Panc1 (cell line): ENCODE results near the gene CSPG5. TPM values are rescaled to one million over a fixed set of nuclear protein-coding genes. Genes with fewer than 3 reads are reported as not detected.

Source experiments
- ATAC-seq: fragments of 200-7000 bp; cut with Tn5 transposase; 2 replicates; pipeline ENCODE4 v1.9.1; 2020; ENCODE audit warnings: mild to moderate bottlenecking, moderate library complexity
- BruUV-seq: library from RNA; stranded (reverse); fragments of 400-500 nt; replicated peaks from 2 replicates; lab custom pipeline; 2021; lab: Mats Ljungman, UMichigan
- CTCF ChIA-PET: fragments of 300-600 bp; sonication (Branson Sonifier 250); formaldehyde crosslinking; loops from one replicate; lab custom pipeline; 2022; ENCODE audit warnings: antibody characterized with exemption; lab: Charles Lee
- POLR2A ChIA-PET: fragments of 300-600 bp; sonication (Branson Sonifier 250); formaldehyde crosslinking; loops from one replicate; lab custom pipeline; 2022; ENCODE audit warnings: antibody characterized with exemption; lab: Charles Lee
- DNase-seq: peaks from one replicate; pipeline ENCODE4 v3.0.0-alpha.2; 2010; ENCODE audit warnings: low read depth, low spot score
- H3K27ac ChIP-seq: 2 replicates; pipeline ENCODE4 v1.5.1; 2011; ENCODE audit warnings: mild to moderate bottlenecking, low read length, inconsistent platforms
- H3K27me3 ChIP-seq: fragments of 200-500 bp; sonication (Bioruptor generic); 2 replicates; pipeline ENCODE4 v1.6.0; 2014; ENCODE audit warnings: low read length, inconsistent platforms; ENCODE audit not compliant: control insufficient read depth, insufficient read depth
- H3K36me3 ChIP-seq: fragments of 200-500 bp; sonication (Bioruptor generic); 2 replicates; pipeline ENCODE4 v1.5.1; 2014; ENCODE audit warnings: inconsistent platforms, mild to moderate bottlenecking, low read length, moderate library complexity; ENCODE audit not compliant: control insufficient read depth, insufficient read depth
- H3K4me1 ChIP-seq: 2 replicates; pipeline ENCODE4 v1.5.1; 2011; ENCODE audit warnings: inconsistent platforms, mild to moderate bottlenecking, low read length, moderate library complexity; ENCODE audit not compliant: control insufficient read depth, insufficient read depth
- H3K4me3 ChIP-seq, 2 experiments: 2 replicates each; pipeline ENCODE4 v1.5.1; 2011 to 2012; ENCODE audit warnings: low read depth in 2 of 2, low read length in 2 of 2, mild to moderate bottlenecking in 2 of 2, inconsistent platforms in 1 of 2, moderate library complexity in 1 of 2
- H3K9me3 ChIP-seq: fragments of 200-500 bp; sonication (Bioruptor generic); 2 replicates; pipeline ENCODE4 v1.5.1; 2014; ENCODE audit warnings: low read depth, mild to moderate bottlenecking, inconsistent platforms, low read length, moderate library complexity; ENCODE audit not compliant: control insufficient read depth, insufficient read depth
- POLR2AphosphoS5 ChIP-seq: IDR thresholded peaks from 2 replicates; pipeline ENCODE4 v1.6.1; 2012; ENCODE audit warnings: mild to moderate bottlenecking, low read depth, low read length, moderate library complexity
- SIN3A ChIP-seq: IDR thresholded peaks from 2 replicates; pipeline ENCODE4 v1.6.1; 2012; ENCODE audit warnings: low read depth, mild to moderate bottlenecking, low read length, moderate library complexity, borderline replicate concordance; ENCODE audit not compliant: insufficient read depth
- TCF7L2 ChIP-seq: IDR thresholded peaks from 2 replicates; pipeline ENCODE4 v1.6.1; 2011; ENCODE audit warnings: mild to moderate bottlenecking, low read depth, low read length, inconsistent platforms
- in situ Hi-C: cut with HindIII; loops from 2 replicates; pipeline ENCODE4 v1.10.0; 2016; ENCODE audit warnings: low sequenced_read_pairs, low pct_unique_long_range_greater_than_20kb
- intact Hi-C: fragments of 100-400 bp; cut with micrococcal nuclease; formaldehyde crosslinking; loops from one replicate; pipeline ENCODE4 v1.10.0; 2022; ENCODE audit not compliant: unreplicated experiment
- total RNA-seq: library from RNA; stranded (reverse); gene quantifications from one replicate; pipeline ENCODE4 v1.2.1, GENCODE V29; 2021; ENCODE audit not compliant: unreplicated experiment
- TF ChIP-seq, protein P1 (sequence below): fragments of 450-650 bp; IDR thresholded peaks from 2 replicates; pipeline ENCODE4 v1.5.1; 2017; ENCODE audit warnings: mild to moderate bottlenecking
- TF ChIP-seq, protein P2 (sequence below), 2 experiments: IDR thresholded peaks; 2 replicates each; pipeline ENCODE4 v1.6.1; 2011 to 2012; ENCODE audit warnings: low read depth in 2 of 2, control low read depth in 1 of 2, low read length in 1 of 2, mild to moderate bottlenecking in 1 of 2, moderate library complexity in 1 of 2; ENCODE audit not compliant: insufficient read depth in 1 of 2

The CSPG5 gene
- total RNA-seq, 1 experiment from 2014 or later, result 3.2 TPM

DNA sequence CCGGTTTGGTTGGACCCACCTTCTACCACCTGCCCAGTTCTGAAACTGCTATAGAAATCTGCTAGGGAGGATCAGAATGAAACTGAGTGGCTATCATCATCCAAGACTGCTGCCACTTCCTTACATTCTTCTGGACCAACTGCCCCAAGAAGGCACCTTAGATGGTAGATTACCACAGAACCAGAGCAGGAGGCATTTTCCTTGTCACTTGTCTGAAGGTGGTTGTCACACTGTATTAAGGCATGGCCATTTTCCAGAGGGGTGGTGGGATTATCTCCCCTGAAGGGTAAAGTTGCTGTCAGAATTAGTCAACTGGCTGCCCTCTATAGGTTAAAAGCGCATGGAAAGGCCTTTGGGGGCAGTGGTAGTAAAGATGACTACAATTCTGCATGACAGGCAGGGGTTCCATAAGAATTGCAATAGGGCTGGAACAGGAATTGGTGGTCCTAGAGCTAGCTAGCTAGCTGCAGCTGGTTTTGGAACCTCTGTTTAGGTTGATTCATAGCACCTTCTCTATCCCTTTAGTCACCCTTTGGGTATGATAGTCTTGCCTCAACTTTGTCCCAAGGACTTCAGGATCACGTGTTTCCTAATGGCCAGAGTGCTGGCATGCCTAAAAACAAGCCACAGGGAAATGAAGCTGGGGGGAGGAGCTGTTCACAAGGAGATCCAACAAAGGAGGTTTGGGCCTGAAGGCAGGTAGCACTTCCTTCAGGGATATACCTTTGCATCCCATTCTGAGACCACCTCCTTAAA, 4.8 kb upstream of the CSPG5 start:
- DNase-seq (no peak), ATAC-seq (no peak)
- H3K36me3 ChIP-seq, result no peaks in the 10 kb centered on the region; the same call in 1 of the 2 replicates
- CTCF ChIA-PET, result no interaction called here
- H3K4me3 ChIP-seq, result no peak overlapping the region
- in situ Hi-C loops (no loop called here), intact Hi-C loops (no loop called here)
- TF ChIP-seq, protein P1, sequence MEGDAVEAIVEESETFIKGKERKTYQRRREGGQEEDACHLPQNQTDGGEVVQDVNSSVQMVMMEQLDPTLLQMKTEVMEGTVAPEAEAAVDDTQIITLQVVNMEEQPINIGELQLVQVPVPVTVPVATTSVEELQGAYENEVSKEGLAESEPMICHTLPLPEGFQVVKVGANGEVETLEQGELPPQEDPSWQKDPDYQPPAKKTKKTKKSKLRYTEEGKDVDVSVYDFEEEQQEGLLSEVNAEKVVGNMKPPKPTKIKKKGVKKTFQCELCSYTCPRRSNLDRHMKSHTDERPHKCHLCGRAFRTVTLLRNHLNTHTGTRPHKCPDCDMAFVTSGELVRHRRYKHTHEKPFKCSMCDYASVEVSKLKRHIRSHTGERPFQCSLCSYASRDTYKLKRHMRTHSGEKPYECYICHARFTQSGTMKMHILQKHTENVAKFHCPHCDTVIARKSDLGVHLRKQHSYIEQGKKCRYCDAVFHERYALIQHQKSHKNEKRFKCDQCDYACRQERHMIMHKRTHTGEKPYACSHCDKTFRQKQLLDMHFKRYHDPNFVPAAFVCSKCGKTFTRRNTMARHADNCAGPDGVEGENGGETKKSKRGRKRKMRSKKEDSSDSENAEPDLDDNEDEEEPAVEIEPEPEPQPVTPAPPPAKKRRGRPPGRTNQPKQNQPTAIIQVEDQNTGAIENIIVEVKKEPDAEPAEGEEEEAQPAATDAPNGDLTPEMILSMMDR, result no peak; the same call in 1 of the 2 replicates
- TF ChIP-seq POLR2AphosphoS5, result no peak
- TF ChIP-seq, protein P2, sequence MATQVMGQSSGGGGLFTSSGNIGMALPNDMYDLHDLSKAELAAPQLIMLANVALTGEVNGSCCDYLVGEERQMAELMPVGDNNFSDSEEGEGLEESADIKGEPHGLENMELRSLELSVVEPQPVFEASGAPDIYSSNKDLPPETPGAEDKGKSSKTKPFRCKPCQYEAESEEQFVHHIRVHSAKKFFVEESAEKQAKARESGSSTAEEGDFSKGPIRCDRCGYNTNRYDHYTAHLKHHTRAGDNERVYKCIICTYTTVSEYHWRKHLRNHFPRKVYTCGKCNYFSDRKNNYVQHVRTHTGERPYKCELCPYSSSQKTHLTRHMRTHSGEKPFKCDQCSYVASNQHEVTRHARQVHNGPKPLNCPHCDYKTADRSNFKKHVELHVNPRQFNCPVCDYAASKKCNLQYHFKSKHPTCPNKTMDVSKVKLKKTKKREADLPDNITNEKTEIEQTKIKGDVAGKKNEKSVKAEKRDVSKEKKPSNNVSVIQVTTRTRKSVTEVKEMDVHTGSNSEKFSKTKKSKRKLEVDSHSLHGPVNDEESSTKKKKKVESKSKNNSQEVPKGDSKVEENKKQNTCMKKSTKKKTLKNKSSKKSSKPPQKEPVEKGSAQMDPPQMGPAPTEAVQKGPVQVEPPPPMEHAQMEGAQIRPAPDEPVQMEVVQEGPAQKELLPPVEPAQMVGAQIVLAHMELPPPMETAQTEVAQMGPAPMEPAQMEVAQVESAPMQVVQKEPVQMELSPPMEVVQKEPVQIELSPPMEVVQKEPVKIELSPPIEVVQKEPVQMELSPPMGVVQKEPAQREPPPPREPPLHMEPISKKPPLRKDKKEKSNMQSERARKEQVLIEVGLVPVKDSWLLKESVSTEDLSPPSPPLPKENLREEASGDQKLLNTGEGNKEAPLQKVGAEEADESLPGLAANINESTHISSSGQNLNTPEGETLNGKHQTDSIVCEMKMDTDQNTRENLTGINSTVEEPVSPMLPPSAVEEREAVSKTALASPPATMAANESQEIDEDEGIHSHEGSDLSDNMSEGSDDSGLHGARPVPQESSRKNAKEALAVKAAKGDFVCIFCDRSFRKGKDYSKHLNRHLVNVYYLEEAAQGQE (IDR thresholded peaks at IDR 0.05; ENCODE audit: insufficient read depth in 1 of 2, low read depth in 2 of 2, low read length in 1 of 2), result no peak
- no peak for TF ChIP-seq TCF7L2
- TF ChIP-seq SIN3A, result no peak
- BruUV-seq, result no TSS peak
- no peaks in the 10 kb centered on the region for H3K27me3 ChIP-seq
- H3K9me3 ChIP-seq, result no peaks in the 10 kb centered on the region
- no peaks in the 10 kb centered on the region for H3K4me1 ChIP-seq
- POLR2A ChIA-PET, result interaction anchor here (0.5 kb wide), 1 partner anchor 207 kb away, joined by 5 read pairs; no protein-coding TSS in a partner anchor
- H3K27ac ChIP-seq, result no peak overlapping the region

DNA sequence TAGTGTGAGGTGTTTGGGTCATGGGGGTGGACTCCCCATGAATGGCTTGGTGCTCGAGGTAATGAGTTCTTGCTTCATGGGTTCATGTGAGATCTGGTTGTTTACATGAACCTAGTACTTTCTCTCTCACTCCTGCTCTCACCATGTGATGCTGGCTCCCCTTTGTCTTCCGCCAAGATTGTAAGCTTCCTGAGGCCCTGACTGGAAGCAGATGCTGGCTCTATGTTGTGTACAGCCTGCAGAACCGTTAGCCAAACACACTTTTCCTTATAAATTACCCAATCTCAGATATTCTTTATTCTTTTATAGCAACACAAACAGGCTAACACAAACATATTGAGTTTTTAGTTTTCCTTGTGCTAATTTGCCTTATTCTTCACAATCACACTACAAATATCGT, 3.2 kb upstream of the CSPG5 start:
- no peaks in the 10 kb centered on the region for H3K36me3 ChIP-seq
- intact Hi-C loops (no loop called here), in situ Hi-C loops (no loop called here)
- no peak overlapping the region for H3K27ac ChIP-seq
- no peaks in the 10 kb centered on the region for H3K27me3 ChIP-seq
- CTCF ChIA-PET, result no interaction called here
- no peak for DNase-seq
- H3K4me3 ChIP-seq, result no peak overlapping the region
- TF ChIP-seq, protein P2 (IDR thresholded peaks at IDR 0.05; ENCODE audit: insufficient read depth in 1 of 2, low read depth in 2 of 2, low read length in 1 of 2), result no peak
- TF ChIP-seq, protein P1, result no peak
- TF ChIP-seq SIN3A (no peak), TCF7L2 (no peak), POLR2AphosphoS5 (no peak)
- H3K4me1 ChIP-seq, result no peaks in the 10 kb centered on the region
- no TSS peak for BruUV-seq
- ATAC-seq, result no peak
- no peaks in the 10 kb centered on the region for H3K9me3 ChIP-seq
- POLR2A ChIA-PET, result no interaction called here
